ENCODE data around the gene PAIP2. TPM values are rescaled to one million over a fixed set of nuclear protein-coding genes. Genes with fewer than 3 reads are reported as not detected.
A peak's percentile ranks its signal among the peaks of the same experiment; 100 is the strongest.

PAIP2 gene
- total and polyA plus RNA-seq, 12 donors: 75.7 to 318 (median 146) TPM

- TF ChIP-seq CTCF (IDR thresholded peaks at IDR 0.05): no peak
- no peak for TF ChIP-seq POLR2A (IDR thresholded peaks at IDR 0.05)
- H3K27me3 ChIP-seq: no peaks in the 10 kb centered on the region
- peaks cover 12 to 14% of the 10 kb centered on the region in 2 donors for H3K4me1 ChIP-seq (replicated peaks in 1 of 2)
- H3K36me3 ChIP-seq (replicated peaks in 1 of 2): no peaks in the 10 kb centered on the region
- intact Hi-C loops (cut with DNase I): no loop called here
- 70 to 87% (median 78%) methylated on average over 26 to 47 of the region's 47 CpGs for WGBS, 4 donors
- no peaks in the 10 kb centered on the region for H3K9me3 ChIP-seq (replicated peaks in 1 of 3)
- H3K27ac ChIP-seq: no peak overlapping the region
- no peak overlapping the region for H3K4me3 ChIP-seq
- DNase-seq: peak in 1 of 7 donors; percentile 15
These were observed 36.6 kb downstream of the PAIP2 start for GRCh38 chr5:139378101-139378825.

- no peak overlapping the region for H3K4me3 ChIP-seq
- H3K4me1 ChIP-seq (replicated peaks in 1 of 2): peaks cover 5 to 7% of the 10 kb centered on the region in 2 donors
- TF ChIP-seq CTCF (IDR thresholded peaks at IDR 0.05) (no peak), POLR2A (IDR thresholded peaks at IDR 0.05) (no peak)
- H3K9me3 ChIP-seq (replicated peaks in 1 of 3): no peaks in the 10 kb centered on the region
- DNase-seq: peak in 1 of 7 donors; percentile 7
- WGBS, 4 donors: 82 to 88% (median 87%) methylated on average over 3 to 13 of the region's 13 CpGs
- intact Hi-C loops (cut with DNase I): no loop called here
- H3K36me3 ChIP-seq (replicated peaks in 1 of 2): no peaks in the 10 kb centered on the region
- H3K27ac ChIP-seq: no peak overlapping the region
- H3K27me3 ChIP-seq: no peaks in the 10 kb centered on the region
These were observed 37.3 kb downstream of the PAIP2 start for GRCh38 chr5:139378941-139379361.

GRCh38 chr5:139379626-139380449 is 38.2 kb downstream of the PAIP2 start:
- H3K4me3 ChIP-seq: no peak overlapping the region
- no peaks in the 10 kb centered on the region for H3K36me3 ChIP-seq (replicated peaks in 1 of 2)
- no peaks in the 10 kb centered on the region for H3K9me3 ChIP-seq (replicated peaks in 1 of 3)
- H3K27me3 ChIP-seq: no peaks in the 10 kb centered on the region
- TF ChIP-seq POLR2A (IDR thresholded peaks at IDR 0.05) (no peak), CTCF (IDR thresholded peaks at IDR 0.05) (no peak)
- DNase-seq: no peak
- 78 to 85% (median 80%) methylated on average over 8 to 15 of the region's 15 CpGs for WGBS, 4 donors
- intact Hi-C loops (cut with DNase I): no loop called here
- H3K4me1 ChIP-seq (replicated peaks in 1 of 2): no peaks in the 10 kb centered on the region
- no peak overlapping the region for H3K27ac ChIP-seq

All from adrenal gland (tissue), 12 donors.